HG03575 (cell line): ENCODE results near the gene IL21R.

Experiments
- ATAC-seq: cut with Tn5 transposase; IDR thresholded peaks from one replicate; pipeline ENCODE4 v1.9.1; 2021; ENCODE audit not compliant: unreplicated experiment, insufficient number of reproducible peaks, low FRiP score; ENCODE audit errors: extremely low read depth

IL21R gene

DNA sequence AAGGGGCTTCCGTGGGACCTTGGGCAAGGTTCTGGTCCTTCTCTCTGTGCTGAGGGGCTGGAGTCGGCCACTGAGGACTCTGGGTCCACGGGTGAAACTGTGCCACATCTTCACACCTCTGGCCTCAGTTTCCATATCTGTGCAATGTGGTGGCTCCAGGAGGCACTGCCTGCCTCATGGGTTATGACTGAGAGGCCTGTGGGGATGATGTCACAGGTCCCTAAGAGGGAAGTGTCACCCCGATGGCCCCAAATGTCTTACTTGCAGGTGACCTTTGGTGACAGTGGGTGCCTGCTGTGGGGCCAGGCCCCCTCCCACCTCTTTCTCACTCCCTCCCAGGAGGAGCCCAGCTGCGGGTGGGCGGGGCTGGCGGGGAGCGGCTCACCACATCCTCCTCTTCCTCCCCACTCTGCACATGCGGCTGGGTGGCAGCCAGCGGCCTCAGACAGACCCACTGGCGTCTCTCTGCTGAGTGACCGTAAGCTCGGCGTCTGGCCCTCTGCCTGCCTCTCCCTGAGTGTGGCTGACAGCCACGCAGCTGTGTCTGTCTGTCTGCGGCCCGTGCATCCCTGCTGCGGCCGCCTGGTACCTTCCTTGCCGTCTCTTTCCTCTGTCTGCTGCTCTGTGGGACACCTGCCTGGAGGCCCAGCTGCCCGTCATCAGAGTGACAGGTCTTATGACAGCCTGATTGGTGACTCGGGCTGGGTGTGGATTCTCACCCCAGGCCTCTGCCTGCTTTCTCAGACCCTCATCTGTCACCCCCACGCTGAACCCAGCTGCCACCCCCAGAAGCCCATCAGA, at the start of gene IL21R:
IL21R (plus strand) TSS at position 407 of the 801 bp plus-strand sequence. CDS start 27,898 bp downstream, outside the sequence.
- peak; percentile 23 for ATAC-seq

DNA sequence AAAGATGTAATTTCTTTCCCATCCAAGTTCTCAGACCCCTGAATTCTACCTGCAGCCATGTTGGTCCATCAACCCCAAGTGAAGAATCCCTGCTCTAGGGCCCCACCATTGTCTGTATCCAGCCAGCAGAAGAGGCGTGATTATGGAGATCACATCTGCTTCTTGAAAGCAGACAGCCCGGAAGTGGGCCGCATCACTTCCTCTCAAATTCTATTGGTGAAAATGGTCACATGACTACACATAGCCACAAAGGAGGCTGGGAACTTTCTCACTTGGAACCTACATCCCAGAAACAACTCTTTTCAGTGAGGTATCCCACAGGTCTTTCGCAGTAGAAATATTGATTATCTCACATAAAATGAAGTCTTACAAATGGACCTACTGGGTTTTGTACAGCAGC, 48.1 kb upstream of the IL21R start:
- no peak for ATAC-seq

- ATAC-seq = no peak
Observed at GRCh38 chr16:27355610-27356009, 46.4 kb upstream of the IL21R start.

DNA sequence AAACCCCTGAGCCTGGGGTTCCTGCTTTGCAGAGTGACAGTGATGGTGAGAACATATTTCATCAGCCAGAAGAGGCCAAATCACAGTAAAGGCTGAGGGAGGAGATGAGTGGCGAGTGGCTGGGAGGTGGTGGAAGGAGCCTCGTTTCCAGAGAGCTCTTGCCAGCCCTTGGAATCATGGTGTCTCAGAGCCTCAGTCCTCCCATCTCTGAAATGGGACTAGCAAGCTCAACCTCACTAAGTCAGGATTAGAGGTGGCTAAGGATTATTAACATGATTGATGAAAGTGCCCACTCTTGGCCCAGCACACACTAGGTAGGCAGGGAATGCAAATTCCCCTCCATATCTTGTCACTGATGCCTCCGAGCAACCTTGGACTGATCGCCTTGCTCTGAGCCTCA, 45.2 kb upstream of the IL21R start:
- ATAC-seq = no peak

DNA sequence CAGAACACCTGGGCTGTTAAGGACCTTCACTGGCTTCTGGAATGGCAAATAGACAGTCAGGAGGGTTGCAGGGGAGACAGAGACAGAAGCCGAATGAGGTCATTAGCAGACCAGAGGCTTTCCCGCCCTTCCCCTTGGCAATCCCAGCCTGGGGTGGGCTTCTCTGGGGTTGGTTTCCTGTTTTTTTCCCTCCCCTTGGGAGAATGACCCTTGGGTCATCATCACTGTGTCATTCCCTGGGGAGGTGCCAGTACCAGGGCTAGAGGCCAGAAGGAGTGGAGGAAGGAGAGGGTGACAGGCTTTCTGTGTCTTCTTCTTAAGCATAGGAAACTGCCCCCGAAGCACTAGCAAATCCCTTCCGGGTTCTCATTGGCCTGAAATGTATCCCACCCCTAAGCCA, 42.9 kb upstream of the IL21R start:
- no peak for ATAC-seq

DNA sequence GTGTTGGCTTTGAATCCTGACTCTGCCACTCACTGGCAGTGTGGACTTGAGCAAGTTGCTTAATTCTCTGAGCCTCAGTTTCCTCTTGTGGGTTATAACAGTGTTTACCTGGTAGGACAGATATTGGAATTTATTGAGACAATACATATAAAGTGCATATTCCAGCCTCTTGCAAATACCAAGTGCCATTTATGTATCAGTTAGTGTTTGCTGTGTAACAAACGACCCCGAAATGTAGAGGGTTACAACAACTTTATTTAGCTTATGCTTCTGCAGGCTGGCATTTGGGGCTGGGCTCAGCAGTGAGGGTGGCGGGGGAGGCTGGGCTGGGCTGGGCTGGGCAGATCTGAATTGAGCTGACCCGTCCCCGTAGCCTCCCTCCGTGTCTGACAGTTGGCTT, 42.4 kb upstream of the IL21R start:
- ATAC-seq = no peak

GRCh38 chr16:27361987-27362386, 40.0 kb upstream of the IL21R start:
- ATAC-seq = no peak

- no peak for ATAC-seq
Observed at GRCh38 chr16:27362570-27363245, 39.3 kb upstream of the IL21R start.

- ATAC-seq = no peak
Observed at GRCh38 chr16:27363246-27363632, 38.7 kb upstream of the IL21R start.

- ATAC-seq = no peak
Observed at GRCh38 chr16:27363797-27364196, 38.2 kb upstream of the IL21R start.

GRCh38 chr16:27364493-27365141, 37.4 kb upstream of the IL21R start:
- ATAC-seq = no peak

- ATAC-seq = no peak
Observed at GRCh38 chr16:27365142-27366089, 36.6 kb upstream of the IL21R start.

DNA sequence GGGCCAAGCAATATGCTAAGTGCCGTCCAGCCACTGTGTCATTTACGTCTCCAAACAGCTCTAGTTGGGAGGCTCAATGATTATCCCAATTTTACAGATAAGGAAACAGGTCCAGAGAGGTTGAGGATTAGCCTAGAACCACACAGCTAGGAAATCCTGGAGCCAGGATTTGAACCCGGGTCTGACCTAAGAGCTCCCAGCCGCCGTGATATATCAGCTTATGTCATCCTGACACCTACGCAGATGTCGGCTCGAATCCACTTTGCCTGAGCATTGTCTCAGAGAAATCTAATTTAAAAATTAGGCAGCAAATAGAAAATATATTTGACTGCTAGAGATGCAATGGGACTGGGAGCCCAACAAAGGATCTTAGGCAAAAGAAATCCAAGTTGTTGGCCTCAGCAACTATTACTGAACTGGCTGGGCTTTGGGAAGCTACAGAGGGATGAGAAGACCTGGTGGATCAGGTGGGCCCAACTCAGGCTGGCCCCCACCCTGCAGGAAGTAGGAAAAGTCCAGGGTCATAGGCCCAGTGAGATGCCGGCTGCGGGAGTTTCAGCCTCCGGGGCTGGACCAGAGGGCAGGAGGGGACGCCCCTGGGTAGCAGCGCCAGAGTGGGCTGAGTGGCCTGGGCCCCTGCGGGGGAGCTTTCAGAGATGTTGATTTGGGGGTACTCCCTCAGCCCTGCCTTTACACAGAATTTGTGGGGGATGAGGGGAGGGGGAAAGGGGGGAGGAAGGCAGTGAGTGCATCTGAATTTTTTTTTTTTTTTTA, 35.1 kb upstream of the IL21R start:
- ATAC-seq = no peak

- peak; percentile 34 for ATAC-seq
Observed at GRCh38 chr16:27367461-27368357, 34.3 kb upstream of the IL21R start.

DNA sequence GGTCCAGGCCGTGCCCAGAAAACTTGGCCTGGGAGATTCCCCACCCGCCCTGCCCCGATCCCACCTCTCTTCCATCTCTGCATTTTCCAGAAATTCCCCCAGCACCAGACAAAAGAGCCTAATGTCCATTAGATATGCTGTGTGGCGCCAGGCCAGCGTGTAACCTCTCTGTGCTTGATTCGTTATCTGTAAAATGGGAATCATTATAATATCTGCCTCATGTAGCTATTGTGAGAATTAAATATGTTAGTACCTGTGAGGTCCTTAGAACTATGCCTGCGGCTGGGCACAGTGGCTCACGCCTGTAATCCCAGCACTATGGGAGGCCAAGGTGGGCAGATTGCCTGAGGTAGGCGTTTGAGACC, 33.6 kb upstream of the IL21R start:
- ATAC-seq = no peak

DNA sequence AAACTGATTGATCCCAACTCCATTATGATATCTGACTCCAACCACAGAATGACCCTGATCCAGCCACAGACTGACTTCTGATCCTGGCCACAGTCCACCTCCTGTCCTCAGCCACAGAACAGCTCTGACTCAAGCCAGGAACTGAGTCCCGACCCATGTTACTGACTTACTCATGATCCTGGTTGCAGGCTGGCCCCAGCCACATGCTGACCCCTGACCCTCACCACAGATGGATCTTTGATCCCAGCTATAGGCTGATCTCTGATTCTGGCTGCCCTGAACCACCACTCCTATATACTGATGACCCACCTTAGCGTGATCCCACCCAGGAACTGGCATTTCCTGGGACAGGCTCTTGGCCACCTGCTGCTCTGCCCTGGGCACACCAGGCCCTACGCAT, 32.2 kb upstream of the IL21R start:
- no peak for ATAC-seq

- ATAC-seq = no peak
Observed at GRCh38 chr16:27370318-27370717, 31.7 kb upstream of the IL21R start.
